IMR-90 (cell line): ENCODE measurements around the gene ZNF532. TPM values are rescaled to one million over a fixed set of nuclear protein-coding genes. Genes with fewer than 3 reads are reported as not detected.

Source experiments
- ATAC-seq: fragments of 200-7000 bp; cut with Tn5 transposase; 2 replicates; pipeline ENCODE4 v1.9.1; 2020; ENCODE audit warnings: low read depth, mild to moderate bottlenecking, moderate library complexity
- BruUV-seq: library from RNA; stranded (reverse); fragments of 400-500 nt; replicated peaks from 2 replicates; lab custom pipeline; 2021; lab: Mats Ljungman, UMichigan
- CTCF ChIA-PET: fragments of 300-600 bp; formaldehyde crosslinking; extraction: SDS; loops from one replicate; lab custom pipeline; 2021; ENCODE audit warnings: antibody characterized with exemption; lab: Yijun Ruan, JAX
- POLR2A ChIA-PET: fragments of 300-600 bp; sonication (Branson Sonifier 250); formaldehyde crosslinking; loops from one replicate; lab custom pipeline; 2022; ENCODE audit warnings: antibody characterized with exemption; ENCODE audit not compliant: unreplicated experiment; lab: Charles Lee
- DNase-seq: peaks from one replicate; pipeline ENCODE4 v3.0.0; 2013
- H2AFZ ChIP-seq: replicated peaks from 2 replicates; pipeline ENCODE3; 2013; ENCODE audit warnings: low read length, mild to moderate bottlenecking; ENCODE audit not compliant: poor library complexity
- H2AK5ac ChIP-seq: 2 replicates; pipeline ENCODE4 v1.6.1; 2013; ENCODE audit warnings: low read depth, low read length, inconsistent platforms
- H2AK9ac ChIP-seq: replicated peaks from 2 replicates; pipeline ENCODE3; 2013; ENCODE audit warnings: mild to moderate bottlenecking, low read depth, low read length, moderate library complexity; ENCODE audit not compliant: poor library complexity
- H2BK120ac ChIP-seq: 2 replicates; pipeline ENCODE4 v1.6.1; 2013; ENCODE audit warnings: low read depth, low read length, inconsistent platforms
- H2BK15ac ChIP-seq: 3 replicates; pipeline ENCODE4 v1.6.1; 2013; ENCODE audit warnings: low read depth, low read length, inconsistent platforms
- H2BK20ac ChIP-seq: 2 replicates; pipeline ENCODE4 v1.6.1; 2013; ENCODE audit warnings: low read depth, mild to moderate bottlenecking, inconsistent platforms, low read length, moderate library complexity
- H2BK5ac ChIP-seq: 2 replicates; pipeline ENCODE4 v1.6.1; 2013; ENCODE audit warnings: mild to moderate bottlenecking, low read depth, low read length, inconsistent platforms; ENCODE audit not compliant: poor library complexity, severe bottlenecking
- H3K14ac ChIP-seq: replicated peaks from 2 replicates; pipeline ENCODE4 v1.6.1; 2013; ENCODE audit warnings: low read depth, low read length, inconsistent platforms
- H3K18ac ChIP-seq: 2 replicates; pipeline ENCODE4 v1.6.1; 2013; ENCODE audit warnings: low read depth, low read length, control low read depth
- H3K23ac ChIP-seq: 2 replicates; pipeline ENCODE4 v1.6.1; 2013; ENCODE audit warnings: low read depth, low read length, inconsistent platforms
- H3K27ac ChIP-seq: 2 replicates; pipeline ENCODE4 v1.5.1; 2013; ENCODE audit warnings: mild to moderate bottlenecking, control low read depth, low read length; ENCODE audit not compliant: insufficient read depth
- H3K27me3 ChIP-seq: 2 replicates; pipeline ENCODE4 v1.6.1; 2013; ENCODE audit warnings: low read length; ENCODE audit not compliant: control insufficient read depth, insufficient read depth
- H3K36me3 ChIP-seq: 2 replicates; pipeline ENCODE4 v1.6.1; 2013; ENCODE audit warnings: low read length, mixed read lengths; ENCODE audit not compliant: control insufficient read depth, insufficient read depth
- H3K4ac ChIP-seq: 2 replicates; pipeline ENCODE4 v1.6.1; 2013; ENCODE audit warnings: low read depth, low read length, inconsistent platforms
- H3K4me1 ChIP-seq: 2 replicates; pipeline ENCODE4 v1.6.1; 2013; ENCODE audit warnings: low read length, mixed read lengths; ENCODE audit not compliant: control insufficient read depth, insufficient read depth
- H3K4me2 ChIP-seq: 2 replicates; pipeline ENCODE4 v1.6.1; 2013; ENCODE audit warnings: low read depth, mild to moderate bottlenecking, control low read depth, low read length, moderate library complexity
- H3K4me3 ChIP-seq: 2 replicates; pipeline ENCODE4 v1.5.1; 2013; ENCODE audit warnings: low read depth, mild to moderate bottlenecking, control low read depth, low read length, moderate library complexity; ENCODE audit not compliant: insufficient read depth
- H3K56ac ChIP-seq: 2 replicates; pipeline ENCODE4 v1.6.1; 2013; ENCODE audit warnings: low read length, inconsistent platforms; ENCODE audit not compliant: insufficient read depth; ENCODE audit errors: extremely low read depth
- H3K79me1 ChIP-seq, 2 experiments: 2 replicates each; pipeline ENCODE4 v1.6.1; 2013; ENCODE audit warnings: low read length in 2 of 2, inconsistent platforms in 1 of 2, low read depth in 1 of 2
- H3K9ac ChIP-seq: 2 replicates; pipeline ENCODE4 v1.6.1; 2013; ENCODE audit warnings: low read depth, low read length, control low read depth
- H3K9me1 ChIP-seq: 2 replicates; pipeline ENCODE4 v1.6.1; 2013; ENCODE audit warnings: low read length, inconsistent platforms; ENCODE audit not compliant: insufficient read depth
- H3K9me3 ChIP-seq: 2 replicates; pipeline ENCODE4 v1.6.1; 2013; ENCODE audit warnings: low read length; ENCODE audit not compliant: control insufficient read depth, insufficient read depth
- H4K20me1 ChIP-seq: 2 replicates; pipeline ENCODE4 v1.6.1; 2013; ENCODE audit warnings: low read length, inconsistent platforms; ENCODE audit not compliant: insufficient read depth
- H4K5ac ChIP-seq: 2 replicates; pipeline ENCODE4 v1.6.1; 2013; ENCODE audit warnings: mild to moderate bottlenecking, low read depth, low read length, control low read depth
- H4K8ac ChIP-seq, 2 experiments: 2 replicates each; pipeline ENCODE4 v1.6.1; 2013; ENCODE audit warnings: low read depth in 2 of 2, low read length in 2 of 2, control low read depth in 1 of 2, inconsistent platforms in 1 of 2
- H4K91ac ChIP-seq: 2 replicates; pipeline ENCODE4 v1.6.1; 2013; ENCODE audit warnings: low read depth, low read length, inconsistent platforms; ENCODE audit not compliant: insufficient read depth
- CEBPB ChIP-seq: IDR thresholded peaks from 2 replicates; pipeline ENCODE4 v1.6.1; 2012; ENCODE audit warnings: low read depth, low read length, improper control_type of control experiment
- CTCF ChIP-seq: conservative IDR thresholded peaks from 2 replicates; pipeline ENCODE4 v1.5.1; 2012; ENCODE audit warnings: mild to moderate bottlenecking, low read depth, low read length, improper control_type of control experiment
- MAZ ChIP-seq: IDR thresholded peaks from 2 replicates; pipeline ENCODE4 v1.6.1; 2012; ENCODE audit warnings: low read depth, mild to moderate bottlenecking, low read length, improper control_type of control experiment, moderate library complexity, borderline replicate concordance
- MXI1 ChIP-seq: IDR thresholded peaks from 2 replicates; pipeline ENCODE4 v1.6.1; 2012; ENCODE audit warnings: low read depth, mild to moderate bottlenecking, low read length, moderate library complexity, borderline replicate concordance
- POLR2A ChIP-seq: IDR thresholded peaks from 2 replicates; pipeline ENCODE4 v1.6.1; 2012; ENCODE audit warnings: mild to moderate bottlenecking, low read depth, low read length
- RCOR1 ChIP-seq: IDR thresholded peaks from 2 replicates; pipeline ENCODE4 v1.6.1; 2012; ENCODE audit warnings: mild to moderate bottlenecking, low read length, improper control_type of control experiment; ENCODE audit not compliant: insufficient replicate concordance
- RFX5 ChIP-seq: IDR thresholded peaks from 2 replicates; pipeline ENCODE4 v1.8.0; 2012; ENCODE audit warnings: low read depth, mild to moderate bottlenecking, low read length, moderate library complexity
- SMC3 ChIP-seq: fragments of 150-350 bp; IDR thresholded peaks from 2 replicates; pipeline ENCODE4 v1.6.1; 2016; ENCODE audit warnings: low read depth, mild to moderate bottlenecking, antibody characterized with exemption, low read length, moderate library complexity
- USF2 ChIP-seq: fragments of 150-350 bp; IDR thresholded peaks from 2 replicates; pipeline ENCODE4 v1.6.1; 2017; ENCODE audit warnings: mild to moderate bottlenecking, antibody characterized with exemption, low read length, low read depth
- WGBS, 2 experiments: methylation state at CpG; one replicate each; pipeline versions ENCODE4 v1.1.5 to v1.1.7; 2013; ENCODE audit warnings: missing lambda C conversion rate in 2 of 2; ENCODE audit not compliant: insufficient read length in 1 of 2; ENCODE audit errors: extremely low coverage in 2 of 2; 5-methylcytosine and 5-hydroxymethylcytosine counted together
- dilution Hi-C: fragments of 300-500 bp; cut with HindIII; formaldehyde crosslinking; loops from one replicate; pipeline ENCODE4 v1.14.3; 2018; ENCODE audit warnings: low sequenced_read_pairs; ENCODE audit not compliant: unreplicated experiment
- in situ Hi-C: fragments of 300-500 bp; cut with MboI; formaldehyde crosslinking; loops from 3 replicates; pipeline ENCODE4 v1.14.3; 2019; ENCODE audit warnings: low sequenced_read_pairs, inconsistent platforms, mixed read lengths
- intact Hi-C: fragments of 100-400 bp; cut with micrococcal nuclease; formaldehyde crosslinking; loops from 2 replicates; pipeline ENCODE4 v1.10.0; 2022
- polyA plus RNA-seq, 3 experiments: library from polyadenylated mRNA; depleted of rRNA; stranded (reverse); fragments of >200 nt; gene quantifications; 2 replicates each; pipeline ENCODE4 v1.2.3, GENCODE V29; 2012; ENCODE audit warnings: low replicate concordance in 1 of 3
- total RNA-seq: library from RNA; depleted of rRNA; stranded (reverse); fragments of >200 nt; gene quantifications from 2 replicates; pipeline ENCODE4 v1.2.3, GENCODE V29; 2012

Gene ZNF532
- total and polyA plus RNA-seq, 2 of the 4 experiments (the other 2 are of a cell fraction) = 29.9 to 45.8 TPM

- CTCF ChIA-PET = interaction anchor here (0.5 to 0.7 kb wide), 2 partner anchors 68 to 99 kb away, joined by 3 to 4 read pairs; no protein-coding TSS in a partner anchor
Measured at GRCh38 chr18:58882044-58882443, 17.4 kb downstream of the ZNF532 start.

More at GRCh38 chr18:58882044-58882443, 17.4 kb downstream of the ZNF532 start:
- POLR2A ChIA-PET = no interaction called here
- no peaks in the 10 kb centered on the region for H3K9me3 ChIP-seq
- TF ChIP-seq MXI1 (no peak), MAZ (no peak), CTCF (no peak), SMC3 (no peak), POLR2A (no peak), RFX5 (no peak), RCOR1 (no peak), USF2 (no peak), CEBPB (peak; percentile 27; the same call in 1 of the 2 replicates)
- peak overlapping the region; percentile 17 to 59; a peak in 3 of 4 replicates for H4K8ac ChIP-seq
- H3K36me3 ChIP-seq = peaks cover 18% of the 10 kb centered on the region
- no peak overlapping the region; the same call in 1 of the 2 replicates for H3K23ac ChIP-seq
- no peaks in the 10 kb centered on the region for H4K20me1 ChIP-seq
- H4K5ac ChIP-seq = peak overlapping the region; percentile 69
- no peaks in the 10 kb centered on the region for H3K27me3 ChIP-seq
- H3K4ac ChIP-seq = peak overlapping the region; percentile 63
- H2AK5ac ChIP-seq = peak overlapping the region; percentile 61; the same call in 1 of the 2 replicates
- in situ Hi-C loops = no loop called here
- peaks cover 16% of the 10 kb centered on the region for H3K4me1 ChIP-seq
- no CpG with 5 or more reads among the region's 4 CpGs for WGBS, 2 experiments
- peak overlapping the region; percentile 64 for H4K91ac ChIP-seq
- intact Hi-C loops = no loop called here
- DNase-seq = peak; percentile 46
- H3K9me1 ChIP-seq = peaks cover 29% of the 10 kb centered on the region
- no peak overlapping the region for H3K9ac ChIP-seq
- no peak overlapping the region for H2AK9ac ChIP-seq
- peak overlapping the region; percentile 85 for H3K14ac ChIP-seq
- no peak overlapping the region for H3K56ac ChIP-seq
- no peak overlapping the region for H2AFZ ChIP-seq
- dilution Hi-C loops = no loop called here
- peak overlapping the region; percentile 70 for H2BK120ac ChIP-seq
- H3K27ac ChIP-seq = peak overlapping the region; percentile 70; the same call in 1 of the 2 replicates
- BruUV-seq = no TSS peak
- ATAC-seq = peak; percentile 16
- H2BK15ac ChIP-seq = peak overlapping the region; percentile 3; the same call in 1 of the 3 replicates
- H3K79me1 ChIP-seq = peaks cover 32 to 74% of the 10 kb centered on the region in 2 experiments
- H2BK5ac ChIP-seq = peak overlapping the region; percentile 85
- peak overlapping the region; percentile 81; the same call in 1 of the 2 replicates for H3K18ac ChIP-seq
- no peak overlapping the region for H3K4me3 ChIP-seq
- no peak overlapping the region for H3K4me2 ChIP-seq
- H2BK20ac ChIP-seq = 0 out of 2 replicates have a peak overlapping the region, but pooled peaks have one; percentile 50
